GM18870 (cell line): ENCODE data around the gene RMI2.
A peak's percentile ranks its signal among the peaks of the same experiment; 100 is the strongest.

Source experiments
- ATAC-seq: cut with Tn5 transposase; IDR thresholded peaks from one replicate; pipeline ENCODE4 v1.9.1; 2021; ENCODE audit warnings: moderate library complexity; ENCODE audit not compliant: unreplicated experiment

The RMI2 gene

DNA sequence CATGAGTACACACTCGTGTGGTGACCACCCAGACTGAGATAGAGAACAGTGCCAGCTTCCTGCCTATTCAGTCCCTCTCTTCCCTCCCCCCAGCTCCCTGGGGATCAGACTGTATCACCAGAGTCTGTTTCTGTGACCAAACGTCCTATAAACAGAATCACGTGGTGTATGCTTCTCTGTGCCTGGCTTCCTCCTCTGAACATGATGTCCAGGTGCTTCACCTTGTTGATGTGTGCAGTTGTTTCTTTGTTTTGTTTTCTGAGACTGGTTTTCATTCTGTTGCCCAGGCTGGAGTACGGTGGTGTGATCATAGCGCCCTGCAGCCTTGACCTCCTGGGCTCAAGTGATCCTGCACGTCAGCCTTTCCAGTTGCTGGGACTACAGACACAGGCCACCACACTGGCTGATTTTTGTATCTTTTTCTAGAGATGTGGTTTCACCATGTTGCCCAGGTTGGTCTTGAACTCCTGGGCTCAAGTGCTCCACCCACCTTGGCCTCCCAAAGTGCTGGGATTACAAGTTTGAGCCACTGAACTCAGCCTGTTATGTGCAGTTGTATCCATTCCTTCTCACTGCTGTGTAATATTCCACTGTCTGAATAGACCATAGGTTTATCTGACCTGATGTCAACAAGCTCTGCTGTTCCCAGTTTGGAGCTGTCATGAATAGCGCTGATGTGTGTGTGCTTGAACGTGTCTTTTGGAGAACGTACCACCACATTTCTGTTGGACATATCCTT, 35.2 kb upstream of the RMI2 start:
- peak; percentile 38 for ATAC-seq

DNA sequence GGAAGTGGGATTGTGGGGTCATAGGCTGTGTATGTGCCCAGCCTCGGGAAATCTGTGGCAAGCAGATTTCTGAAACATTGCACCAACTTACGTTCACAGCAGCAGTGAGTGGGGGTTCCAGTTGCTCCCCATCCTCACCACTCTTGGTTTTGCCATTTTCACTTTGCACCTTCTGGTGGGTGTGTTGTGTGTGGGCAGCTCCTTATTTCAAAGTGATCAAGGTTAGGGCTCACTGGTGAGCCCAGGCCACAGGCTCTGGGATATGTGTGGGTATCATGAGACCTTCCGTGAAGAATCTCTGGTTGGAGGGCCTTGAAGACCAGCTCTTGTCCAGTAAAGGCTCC, 34.7 kb upstream of the RMI2 start:
- no peak for ATAC-seq

DNA sequence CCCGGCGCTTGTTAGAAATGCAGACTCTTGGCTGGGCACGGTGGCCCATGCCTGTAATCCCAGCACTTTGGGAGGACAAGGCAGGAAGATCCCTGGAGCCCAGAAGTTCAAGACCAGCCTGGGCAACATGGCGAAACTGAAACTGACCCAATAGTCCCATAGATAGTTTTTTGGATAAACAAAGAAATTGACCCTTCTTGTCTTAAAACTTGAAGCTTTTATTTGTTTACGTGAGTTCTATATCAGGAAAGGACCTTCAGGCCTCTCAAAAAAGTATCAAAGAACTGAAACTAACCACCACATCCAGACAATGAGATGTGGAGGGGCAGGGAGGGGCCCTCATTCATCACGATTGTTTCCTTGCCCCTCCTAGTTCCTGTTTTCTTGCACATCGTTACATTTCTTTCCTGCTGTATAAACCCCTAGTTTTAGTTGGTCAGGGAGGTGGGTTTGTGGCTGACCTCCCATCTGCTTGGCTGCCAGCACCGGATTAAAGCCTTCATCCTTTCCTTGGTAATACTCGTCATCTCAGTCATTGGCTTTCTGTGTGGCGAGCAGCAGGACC, 34.2 kb upstream of the RMI2 start:
- peak; percentile 47 for ATAC-seq

DNA sequence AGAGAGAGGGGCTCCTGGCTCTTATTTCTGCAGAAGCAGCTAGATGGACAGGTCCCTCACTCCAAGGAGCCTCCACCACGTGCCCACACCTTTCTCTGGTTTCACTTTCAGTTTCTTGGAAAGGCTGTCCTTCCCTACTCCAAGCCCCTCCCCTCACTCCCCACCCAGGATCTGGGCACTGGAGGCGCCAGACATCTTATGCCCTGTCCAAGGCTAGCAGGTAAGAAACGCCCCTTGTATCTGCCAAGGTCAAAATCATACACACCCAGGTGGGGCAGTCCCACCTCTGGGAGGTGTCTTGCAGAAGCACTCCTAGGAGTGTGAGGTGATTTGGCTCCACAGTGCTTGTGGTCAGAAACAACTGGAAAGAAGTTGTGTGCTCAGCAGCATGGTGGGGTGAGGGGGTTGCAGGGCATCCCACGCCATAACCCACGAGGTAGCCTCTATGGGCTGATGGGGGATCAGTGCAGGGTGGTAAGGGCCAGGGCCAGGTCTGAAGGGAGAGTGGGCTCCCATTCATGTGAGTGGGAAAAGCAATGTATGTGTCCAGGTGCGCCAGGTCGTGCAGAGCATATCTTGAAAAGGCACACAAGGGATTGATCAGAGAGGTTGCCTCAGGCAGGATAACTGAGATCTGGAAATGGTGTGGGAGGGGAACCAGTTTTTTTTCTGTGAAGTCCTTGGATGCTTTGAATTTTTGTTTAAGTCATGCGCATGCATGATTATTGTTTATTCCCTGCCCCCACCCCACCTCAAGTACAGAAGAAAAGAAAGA, 32.4 kb upstream of the RMI2 start:
- no peak for ATAC-seq

DNA sequence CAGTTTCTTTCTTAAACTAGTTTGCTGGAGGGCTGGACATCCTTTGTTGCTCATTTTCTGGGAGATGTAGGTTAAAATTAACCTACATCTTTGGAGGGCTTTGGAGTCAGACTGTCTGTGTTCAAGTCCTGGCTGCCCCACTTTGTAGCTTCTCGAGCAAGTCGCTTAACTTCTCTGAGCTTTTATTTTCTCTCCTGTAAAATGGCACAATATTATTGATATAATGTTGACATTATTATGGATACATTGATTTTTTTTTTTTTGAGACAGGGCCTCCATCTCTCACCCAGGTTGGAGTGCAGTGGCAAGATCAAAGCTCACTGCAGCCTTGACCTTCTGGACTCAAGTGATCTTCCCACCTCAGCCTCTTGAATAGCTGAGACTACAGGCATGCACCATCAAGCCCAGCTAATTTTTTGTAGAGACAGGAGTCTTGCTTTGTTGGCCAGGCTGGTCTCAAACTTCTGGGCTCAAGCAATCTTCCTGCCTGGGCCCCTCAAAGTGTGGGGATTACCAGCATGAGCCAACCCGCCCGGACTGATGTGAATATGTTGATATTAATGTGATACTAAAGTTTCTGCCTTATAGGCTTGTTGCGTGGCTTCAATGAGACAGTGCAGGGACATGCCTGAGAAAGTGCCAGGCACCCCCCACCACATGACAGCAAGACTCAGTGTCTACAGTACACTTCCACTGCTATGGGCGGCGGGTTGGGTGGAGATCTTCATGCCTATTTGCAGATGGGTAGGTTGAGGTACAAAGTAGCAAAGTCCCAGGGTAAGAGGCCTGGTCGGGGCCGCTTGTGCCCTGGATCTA, 31.6 kb upstream of the RMI2 start:
- ATAC-seq: no peak

DNA sequence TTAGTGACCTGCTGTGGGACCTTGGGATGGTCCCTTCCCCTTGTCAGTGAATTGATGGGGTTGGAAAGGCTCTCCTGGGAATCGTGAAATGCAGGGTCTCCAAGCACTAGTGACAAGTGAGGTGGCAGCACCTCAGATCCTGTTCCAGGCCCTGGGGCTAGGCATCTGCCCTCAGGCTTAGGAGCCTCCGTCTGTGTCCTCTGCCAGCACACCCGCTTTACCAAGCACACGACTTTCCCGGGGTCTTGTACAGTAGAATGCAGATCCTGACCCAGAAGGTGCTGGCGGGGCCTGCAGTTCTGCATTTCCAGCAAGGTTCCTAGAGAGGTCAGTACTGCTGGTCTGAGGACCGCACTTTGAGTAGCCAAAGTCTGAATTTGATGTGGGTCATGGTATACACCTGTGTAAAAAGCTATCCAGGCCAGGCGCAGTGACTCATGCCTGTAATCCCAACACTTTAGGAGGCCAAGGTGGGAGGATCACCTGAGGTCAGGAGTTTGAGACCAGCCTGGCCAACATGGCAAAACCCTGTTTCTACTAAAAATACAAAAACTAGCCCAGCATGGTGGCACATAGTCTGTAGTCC, 30.9 kb upstream of the RMI2 start:
- ATAC-seq: no peak

DNA sequence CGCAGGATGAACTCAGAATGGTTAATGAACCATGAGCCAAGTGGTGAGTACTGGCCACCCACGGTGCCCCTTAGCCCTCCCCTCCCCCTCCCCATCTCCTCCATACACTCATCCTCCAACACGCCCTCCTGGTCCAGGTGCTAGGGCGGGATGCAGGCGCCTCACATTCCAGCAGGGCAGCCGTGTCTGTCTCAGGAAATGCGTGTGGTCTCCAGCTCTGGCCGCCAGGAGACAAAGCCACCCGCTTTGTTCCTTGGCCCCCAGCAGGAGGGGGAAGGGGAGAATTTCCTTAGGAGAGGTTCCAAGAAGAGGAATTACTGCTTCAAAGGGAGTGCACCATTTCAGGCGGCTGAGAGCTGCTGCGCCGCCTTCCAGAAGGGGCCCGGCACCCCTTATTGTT, 29.7 kb upstream of the RMI2 start:
- no peak for ATAC-seq

DNA sequence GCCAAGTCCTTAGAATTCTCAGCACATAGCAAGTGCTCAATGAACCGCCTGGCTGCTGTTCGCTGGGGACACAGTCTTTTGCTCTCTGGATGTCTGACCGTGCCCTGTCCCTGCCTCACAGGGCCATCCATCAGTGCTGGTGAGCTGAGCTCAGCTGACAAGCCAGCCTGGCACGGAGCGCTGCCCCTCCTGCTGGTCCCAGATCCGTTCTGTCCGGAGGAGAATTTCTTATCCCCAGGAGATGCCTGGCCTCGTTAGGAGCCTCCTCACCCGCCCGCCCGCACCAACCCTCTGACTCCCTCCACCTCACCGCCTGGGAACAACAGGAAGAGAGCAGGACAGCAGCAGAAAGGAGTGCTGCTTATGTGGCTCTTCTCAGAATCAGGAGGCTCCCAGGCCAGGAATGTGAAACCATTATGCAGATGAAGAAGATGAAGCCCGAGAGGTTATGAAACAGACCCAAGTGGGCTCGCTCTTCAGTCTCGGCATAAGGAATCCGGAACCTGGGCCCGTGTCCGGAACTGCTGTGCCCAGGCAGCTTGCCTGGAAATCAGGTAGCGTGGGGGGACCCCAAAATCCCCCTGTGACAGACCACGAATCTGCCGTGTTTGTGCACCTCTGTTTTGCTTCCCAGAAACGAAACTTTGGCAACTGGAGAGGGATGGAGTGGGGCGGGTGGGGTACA, 28.8 kb upstream of the RMI2 start:
- ATAC-seq: no peak

DNA sequence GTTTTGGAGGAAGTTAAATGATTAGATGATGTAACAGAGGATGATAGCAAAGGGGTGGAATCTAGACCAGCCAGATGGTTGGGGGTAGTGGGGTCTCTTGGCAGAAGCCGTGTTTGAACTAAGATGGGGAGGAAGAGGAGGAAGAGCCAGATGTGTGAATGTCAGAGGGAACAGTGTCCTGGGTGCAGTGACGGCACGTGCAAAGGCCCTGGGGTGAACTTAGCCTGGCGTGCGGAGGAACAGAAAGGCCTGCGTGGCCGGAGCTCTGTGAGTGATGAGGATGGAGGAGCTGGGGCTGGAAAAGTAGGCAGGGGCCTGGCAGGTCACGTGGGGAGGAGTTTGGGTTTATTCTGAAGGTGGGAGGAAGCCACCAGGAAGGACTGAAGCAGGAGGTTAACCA, 26.4 kb upstream of the RMI2 start:
- no peak for ATAC-seq

DNA sequence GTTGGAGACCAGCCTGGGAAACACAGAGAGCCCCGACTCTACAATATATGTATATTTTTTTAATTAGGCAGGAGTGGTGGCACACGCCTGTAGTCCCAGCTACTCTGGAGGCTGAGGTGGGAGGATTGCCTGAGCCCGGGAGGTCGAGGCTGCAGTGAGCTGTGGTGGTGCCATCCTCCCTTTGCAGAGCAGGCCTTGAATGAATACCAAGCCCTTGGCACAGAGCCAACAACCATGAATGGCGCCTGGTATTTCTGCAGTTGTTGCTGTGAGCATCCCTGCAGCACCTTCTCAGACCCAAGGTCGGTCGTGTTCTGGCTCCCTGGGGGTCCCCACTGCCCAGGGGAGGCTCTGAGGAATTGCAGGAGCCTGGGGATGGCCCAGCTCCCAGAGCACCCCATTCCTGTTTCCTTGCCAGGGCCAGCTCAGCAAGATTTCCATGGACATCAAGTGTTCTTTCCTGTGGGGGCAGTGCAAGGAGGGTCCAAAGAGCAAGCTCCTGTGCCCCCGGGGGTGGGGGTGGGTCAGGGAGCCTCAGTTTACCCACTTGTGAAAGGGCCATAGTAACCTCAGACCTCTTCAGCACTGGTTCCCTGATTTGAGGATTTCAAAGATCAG, 25.6 kb upstream of the RMI2 start:
- no peak for ATAC-seq

DNA sequence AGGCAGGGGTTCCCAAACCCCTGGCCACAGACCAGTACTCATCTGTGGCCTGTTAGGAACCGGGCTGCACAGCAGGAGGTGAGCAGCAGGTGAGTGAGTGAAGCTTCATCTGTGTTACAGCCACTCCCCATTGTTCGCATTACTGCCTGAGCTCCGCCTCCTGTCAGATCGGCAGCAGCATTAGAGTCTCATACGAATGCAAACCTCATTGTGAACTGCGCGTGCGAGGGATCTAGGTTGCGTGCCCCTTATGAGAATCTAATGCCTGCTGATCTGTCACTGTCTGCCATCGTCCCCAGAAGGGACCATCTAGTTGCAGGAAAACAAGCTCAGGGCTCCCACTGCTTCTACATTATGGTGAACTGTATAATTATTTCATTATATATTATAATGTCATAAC, 25.1 kb upstream of the RMI2 start:
- ATAC-seq: no peak

DNA sequence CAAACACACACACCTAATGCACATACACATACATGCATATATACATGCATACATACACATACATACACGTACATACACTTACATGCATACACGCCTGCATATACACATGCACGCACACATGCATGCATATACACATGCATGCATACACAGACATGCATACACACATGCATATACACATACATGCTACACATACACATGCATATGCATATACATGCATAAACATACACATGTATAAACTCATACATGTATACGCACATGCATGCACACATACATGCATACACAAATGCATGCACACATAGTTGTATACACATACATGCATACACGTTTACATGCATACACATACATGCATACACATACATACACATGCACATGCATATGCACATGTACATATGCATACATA, 23.6 kb upstream of the RMI2 start:
- ATAC-seq: no peak

DNA sequence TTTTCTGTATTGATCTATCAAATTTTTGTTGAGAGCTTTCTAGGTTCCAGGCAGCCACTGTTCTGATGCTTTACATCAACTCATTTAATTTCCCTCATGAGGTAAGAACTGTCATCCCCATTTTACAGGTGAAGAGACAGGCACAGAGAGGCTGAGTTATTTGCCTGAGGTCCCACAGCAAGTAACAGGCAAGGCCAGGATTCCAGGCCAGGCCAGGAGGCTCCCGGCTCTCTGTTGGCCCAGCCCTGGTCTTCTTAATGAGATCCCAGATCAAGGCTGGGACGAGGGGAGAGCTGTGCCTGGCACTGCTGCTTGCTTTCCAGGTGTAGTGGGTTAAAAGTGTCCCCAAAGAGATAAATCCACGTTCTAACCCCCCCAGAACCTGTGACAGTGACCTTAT, 22.4 kb upstream of the RMI2 start:
- no peak for ATAC-seq

DNA sequence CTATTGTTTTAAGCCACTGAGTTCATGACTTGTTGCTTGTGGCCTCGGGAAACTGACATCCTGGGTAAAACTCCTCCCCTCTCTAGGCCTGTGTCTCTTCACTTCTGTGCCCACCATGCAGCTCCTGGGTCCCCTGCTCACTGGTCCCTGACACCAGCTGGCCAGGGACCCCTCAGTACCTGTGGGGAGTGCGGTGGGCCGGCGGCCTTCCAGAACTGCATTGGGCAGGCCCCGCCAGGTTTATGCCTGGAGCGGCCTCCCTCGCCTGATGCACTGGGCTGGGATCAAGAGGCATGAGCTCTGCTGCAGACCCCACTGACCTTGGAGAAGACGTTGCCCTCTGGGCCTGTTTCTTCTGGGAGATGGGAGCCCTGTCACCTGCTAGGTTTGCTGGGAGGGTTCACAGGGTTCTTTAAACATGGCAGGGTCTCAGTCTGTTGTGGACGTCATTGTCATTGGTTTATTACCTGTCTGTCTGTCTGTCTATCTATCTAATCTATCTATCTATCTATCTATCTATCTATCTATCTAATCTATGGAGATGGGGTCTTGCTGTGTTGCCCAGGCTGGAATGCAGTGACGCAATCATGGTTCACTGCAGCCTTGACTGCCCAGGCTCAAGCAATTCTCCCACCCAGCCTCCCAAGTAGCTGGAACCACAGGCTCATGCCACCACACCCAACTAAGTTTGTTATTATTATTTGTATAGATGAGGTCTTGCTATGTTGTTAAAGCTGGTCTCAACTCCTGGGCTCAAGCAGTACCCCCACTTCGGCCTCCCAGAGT, 21.5 kb upstream of the RMI2 start:
- ATAC-seq: no peak

DNA sequence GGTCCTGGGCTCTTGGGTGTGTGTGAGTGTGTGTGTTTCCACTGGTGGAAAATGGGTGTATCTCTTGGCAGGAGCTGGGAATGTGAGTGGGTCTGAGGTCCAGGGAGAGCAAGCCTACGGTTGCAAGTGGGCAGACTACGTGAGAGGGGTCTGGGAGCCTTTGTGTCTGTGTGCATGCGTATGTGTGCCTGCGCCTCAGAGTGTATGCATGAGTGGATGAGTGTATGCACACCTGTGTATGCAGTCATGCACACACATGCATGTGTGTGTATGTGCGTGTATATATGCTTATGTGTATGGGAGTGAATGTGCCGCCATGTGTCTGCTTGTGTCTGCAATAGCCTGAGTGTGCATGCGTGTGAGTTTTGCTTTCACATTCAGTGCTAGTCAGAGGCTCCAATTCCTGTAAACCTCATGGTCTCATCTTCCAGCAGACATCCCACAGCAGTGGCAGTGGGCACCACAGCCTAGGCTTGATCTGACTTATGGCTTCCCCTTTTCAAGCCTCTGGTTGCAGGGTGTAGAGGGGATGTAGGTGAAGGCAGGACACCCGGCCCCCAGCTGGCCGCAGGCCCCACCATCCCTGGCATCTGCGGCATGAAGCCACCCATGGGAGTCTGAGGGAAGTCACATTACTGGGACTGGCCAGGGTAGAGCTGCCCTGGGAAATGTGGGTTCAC, 19.7 kb upstream of the RMI2 start:
- ATAC-seq: no peak

DNA sequence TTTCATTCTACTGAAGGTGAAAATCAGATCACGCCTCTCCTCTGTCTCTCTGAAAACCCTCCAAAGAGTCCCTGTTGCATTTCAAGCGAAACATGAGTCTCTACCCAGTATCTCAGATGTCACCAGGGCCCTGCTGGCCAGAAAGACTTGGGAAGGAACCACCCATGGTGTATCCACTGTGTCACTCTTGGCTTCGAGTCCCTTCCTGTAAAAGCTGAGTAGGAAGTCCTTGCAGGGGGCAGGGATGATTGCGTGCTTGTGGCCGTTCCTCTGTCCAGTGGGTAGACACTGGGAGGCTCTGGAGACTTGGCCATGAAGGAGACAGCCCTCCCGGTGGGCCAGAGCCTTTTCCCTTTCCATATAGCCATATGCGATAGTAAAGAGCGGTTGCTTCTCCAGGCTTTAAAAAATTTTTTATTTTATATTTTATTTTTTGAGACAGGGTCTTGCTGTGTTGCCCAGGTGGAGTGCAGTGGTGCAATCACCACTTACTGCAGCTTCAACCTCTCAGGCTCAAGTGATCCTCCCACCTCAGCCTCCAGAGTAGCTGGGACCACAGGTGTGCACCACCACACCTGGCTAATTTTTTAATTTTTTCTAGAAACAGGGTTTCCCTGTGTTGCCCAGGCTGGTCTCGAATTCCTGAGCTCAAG, 19.0 kb upstream of the RMI2 start:
- ATAC-seq: no peak

DNA sequence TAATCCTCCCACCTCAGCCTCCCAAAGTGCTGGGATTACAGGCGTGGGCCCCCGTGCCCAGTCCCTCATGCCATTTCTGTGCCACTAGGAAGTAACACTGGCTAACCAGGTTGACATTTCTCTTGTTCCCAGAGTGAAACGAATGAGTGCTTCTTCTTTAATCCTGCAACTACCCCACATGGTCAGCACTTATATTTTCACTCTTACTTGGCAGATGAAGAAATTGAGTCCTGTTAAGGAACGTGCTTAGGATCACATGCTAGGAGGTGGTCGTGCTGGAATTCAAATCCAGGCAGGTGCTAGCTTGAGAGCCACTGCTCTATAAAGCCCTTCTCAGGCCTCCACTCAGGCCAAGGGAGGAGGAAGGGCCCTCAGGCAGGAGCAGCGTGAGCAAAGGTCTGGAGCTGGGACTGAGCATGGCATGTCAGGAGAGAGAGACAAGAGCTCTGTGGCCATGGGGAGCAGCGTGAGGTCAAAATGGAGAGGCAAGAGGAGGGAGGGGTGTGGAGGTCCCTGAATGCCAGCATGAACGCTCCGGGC, 18.5 kb upstream of the RMI2 start:
- ATAC-seq: no peak
